MG63 (cell line): ENCODE data around the gene ABCG1. TPM values are rescaled to one million over a fixed set of nuclear protein-coding genes. Genes with fewer than 3 reads are reported as not detected.

Experiments
- DNase-seq: peaks from one replicate; pipeline ENCODE4 v3.0.0-alpha.2; 2020
- H3K27me3 ChIP-seq: fragments of 250-450 bp; sonication (Bioruptor Pico); 2 replicates; pipeline ENCODE4 v1.5.1; 2020; ENCODE audit warnings: mild to moderate bottlenecking, moderate library complexity
- H3K36me3 ChIP-seq: fragments of 250-450 bp; sonication (Bioruptor Pico); 2 replicates; pipeline ENCODE4 v1.5.1; 2020; ENCODE audit warnings: mild to moderate bottlenecking, moderate library complexity
- H3K4me3 ChIP-seq: fragments of 250-450 bp; sonication (Bioruptor Pico); 2 replicates; pipeline ENCODE4 v1.5.1; 2020; ENCODE audit warnings: mild to moderate bottlenecking, moderate library complexity
- H3K9me3 ChIP-seq: fragments of 250-450 bp; sonication (Bioruptor Pico); 2 replicates; pipeline ENCODE4 v1.5.1; 2020; ENCODE audit warnings: mild to moderate bottlenecking, moderate library complexity
- total RNA-seq: library from RNA; depleted of rRNA; stranded (reverse); fragments of >200 nt; shearing (Covaris generic); gene quantifications from 2 replicates; pipeline ENCODE4 v1.2.3, GENCODE V29; 2014; ENCODE audit warnings: low replicate concordance; rRNA removed

The ABCG1 gene
- total RNA-seq, 1 experiment from 2014 or later = 0.82 TPM

DNA sequence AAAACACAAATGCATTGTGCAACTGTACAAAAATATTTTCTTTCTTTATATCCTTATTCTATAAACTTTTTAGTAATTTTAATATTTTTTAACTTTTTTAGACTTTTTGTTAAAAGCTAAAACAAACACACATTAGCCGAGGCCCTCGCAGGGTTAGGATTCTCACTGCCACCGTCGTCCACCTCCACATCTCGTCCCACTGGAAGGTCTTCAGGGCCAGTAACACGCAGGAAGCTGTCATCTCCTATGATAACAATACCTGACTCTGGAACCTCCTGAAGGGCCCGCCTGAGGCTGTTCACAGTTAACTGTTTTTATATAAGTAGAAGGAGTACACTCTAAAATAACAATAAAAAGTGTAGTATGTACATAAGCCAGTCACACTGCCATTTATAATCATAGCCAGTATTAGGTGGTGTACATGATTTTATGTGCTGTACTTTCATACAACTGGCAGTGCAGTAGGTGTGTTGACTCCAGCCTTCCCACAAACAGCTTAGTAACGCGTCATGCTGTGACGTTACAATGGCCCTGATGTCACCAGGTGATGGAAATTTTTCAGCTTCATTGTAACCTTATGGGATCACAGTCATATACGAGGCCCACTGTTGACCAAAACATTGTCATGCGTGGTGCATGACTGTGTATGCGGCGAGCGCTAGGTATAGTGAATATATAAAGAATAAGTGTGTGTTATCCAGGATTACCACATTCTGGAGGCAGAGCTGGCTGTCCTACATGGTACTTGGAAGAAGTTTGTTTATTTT lies 123.0 kb downstream of the ABCG1 start:
- H3K27me3 ChIP-seq = 0 out of 2 replicates have a peak, but pooled peaks cover 2% of the 10 kb centered on the region
- no peak overlapping the region for H3K4me3 ChIP-seq
- no peaks in the 10 kb centered on the region for H3K9me3 ChIP-seq
- no peaks in the 10 kb centered on the region for H3K36me3 ChIP-seq
- no peak for DNase-seq

DNA sequence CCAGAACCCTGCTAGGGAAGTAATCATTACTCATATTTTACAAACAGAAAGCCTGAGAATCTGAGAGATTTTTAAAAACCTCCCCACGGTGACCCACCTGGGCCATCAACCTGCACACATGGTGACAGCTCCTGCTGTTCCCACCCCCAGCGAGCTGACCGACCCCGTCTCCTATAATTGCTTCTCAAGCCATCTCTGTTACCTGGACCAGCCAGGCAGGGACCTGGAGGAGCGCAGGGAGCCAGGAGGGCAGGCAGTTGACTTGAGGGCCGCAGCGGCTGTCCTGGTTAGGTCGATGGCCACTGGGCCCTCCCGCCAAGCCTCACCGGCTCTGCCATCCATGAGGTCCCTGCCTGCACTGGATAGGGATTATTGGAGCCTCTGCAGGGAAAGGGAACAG lies 124.2 kb downstream of the ABCG1 start:
- Histone ChIP-seq H3K9me3 (no peaks in the 10 kb centered on the region), H3K4me3 (no peak overlapping the region), H3K36me3 (no peaks in the 10 kb centered on the region), H3K27me3 (0 out of 2 replicates have a peak, but pooled peaks cover 2% of the 10 kb centered on the region)
- DNase-seq = no peak

DNA sequence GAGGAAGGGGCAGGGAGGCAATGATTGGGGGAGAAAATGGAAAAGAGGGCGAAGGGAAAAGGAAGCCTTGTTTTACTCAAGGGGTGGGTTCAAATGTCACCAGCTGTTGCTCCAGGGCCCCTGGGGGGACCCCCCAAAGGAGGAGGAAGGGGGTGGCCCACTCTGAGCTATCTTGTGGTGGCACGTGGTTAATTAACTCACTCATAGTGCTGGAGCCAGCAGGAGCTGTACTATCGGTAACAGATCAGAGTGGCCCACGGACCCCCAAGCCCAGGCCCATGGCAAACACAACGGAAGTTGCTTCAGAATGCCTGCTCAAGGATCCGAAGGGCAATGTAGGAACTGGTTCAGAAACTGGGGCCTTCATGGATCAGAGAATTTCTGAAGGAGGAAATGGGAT lies 124.6 kb downstream of the ABCG1 start:
- 0 out of 2 replicates have a peak, but pooled peaks cover 2% of the 10 kb centered on the region for H3K27me3 ChIP-seq
- H3K9me3 ChIP-seq = no peaks in the 10 kb centered on the region
- no peaks in the 10 kb centered on the region for H3K36me3 ChIP-seq
- no peak overlapping the region for H3K4me3 ChIP-seq
- DNase-seq = no peak

DNA sequence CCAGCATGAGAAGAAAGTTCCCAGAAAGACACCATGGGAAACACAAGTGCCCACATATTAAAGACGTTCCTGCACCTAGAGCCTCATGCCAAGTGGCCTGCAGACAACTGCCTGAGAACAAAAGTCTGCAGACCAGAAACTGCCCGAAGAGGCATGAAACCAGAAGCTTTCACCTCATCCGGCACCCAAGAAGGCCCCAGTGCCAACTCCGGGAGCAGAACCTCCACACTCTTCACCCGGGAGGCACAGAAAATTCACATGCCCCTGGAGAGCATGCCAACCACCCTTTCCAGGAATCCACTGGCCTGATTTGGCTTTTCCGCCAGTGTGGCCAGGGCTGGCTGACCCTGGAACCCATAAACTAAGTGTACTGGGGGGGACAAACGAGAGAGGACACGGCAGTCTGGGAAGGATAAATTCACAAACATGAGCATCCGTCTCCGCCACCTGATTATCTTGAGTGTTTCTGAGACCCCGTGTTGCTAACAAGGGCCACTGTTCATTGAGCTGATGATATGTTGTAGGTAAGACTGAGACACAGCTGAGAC lies 125.1 kb downstream of the ABCG1 start:
- Histone ChIP-seq H3K4me3 (no peak overlapping the region), H3K27me3 (0 out of 2 replicates have a peak, but pooled peaks cover 2% of the 10 kb centered on the region), H3K36me3 (no peaks in the 10 kb centered on the region), H3K9me3 (no peaks in the 10 kb centered on the region)
- no peak for DNase-seq

DNA sequence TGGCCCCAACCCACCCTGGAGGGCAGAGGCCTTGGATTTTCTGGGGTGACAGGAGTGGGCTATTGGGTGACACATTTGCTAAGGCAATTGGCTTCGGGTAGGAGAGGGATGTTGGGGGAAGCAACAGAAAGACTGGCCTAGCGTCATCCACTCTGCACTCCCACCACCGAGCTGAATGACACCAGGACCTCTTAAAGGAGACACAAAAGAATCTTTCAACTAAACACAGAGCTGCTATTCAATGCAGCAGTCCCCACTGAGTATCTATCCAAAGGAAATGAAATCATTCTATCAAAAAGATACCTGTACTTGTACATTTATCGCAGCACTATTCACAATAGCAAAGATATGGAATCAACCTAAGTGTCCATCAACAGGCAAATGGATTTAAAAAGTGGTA lies 125.7 kb downstream of the ABCG1 start:
- no peaks in the 10 kb centered on the region for H3K9me3 ChIP-seq
- DNase-seq = no peak
- no peak overlapping the region for H3K4me3 ChIP-seq
- no peaks in the 10 kb centered on the region for H3K36me3 ChIP-seq
- H3K27me3 ChIP-seq = 0 out of 2 replicates have a peak, but pooled peaks cover 2% of the 10 kb centered on the region

DNA sequence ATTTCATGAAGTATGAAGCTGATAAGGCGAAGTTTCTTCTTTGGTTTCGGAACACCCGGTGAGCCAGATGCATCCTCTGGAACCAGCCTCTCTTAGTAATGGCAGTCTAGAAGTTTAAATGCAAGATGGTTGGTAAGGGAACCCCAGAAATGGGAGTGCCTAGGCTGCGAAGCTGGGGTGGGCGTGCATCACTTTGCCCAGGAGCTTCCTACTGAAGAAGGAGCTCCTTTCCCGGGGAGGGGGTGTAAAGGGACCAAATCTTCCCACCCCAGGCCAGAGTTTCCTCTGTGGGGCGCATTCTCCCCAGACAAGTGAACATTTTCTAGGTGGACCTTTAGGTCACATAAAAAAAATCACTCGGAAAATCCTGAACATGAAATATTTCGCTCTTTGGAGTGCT lies 127.5 kb downstream of the ABCG1 start:
- no peaks in the 10 kb centered on the region for H3K36me3 ChIP-seq
- H3K4me3 ChIP-seq = no peak overlapping the region
- H3K27me3 ChIP-seq = 0 out of 2 replicates have a peak, but pooled peaks cover 2% of the 10 kb centered on the region
- no peaks in the 10 kb centered on the region for H3K9me3 ChIP-seq
- DNase-seq = no peak

Other genes starting within 250 kb of the ABCG1 start
- gene ZBTB21, start 208.8 kb upstream of the ABCG1 start, total RNA-seq = 5.1 and 13.0 TPM in 2 replicates
- not detected in 2 replicates for gene UMODL1, start 147.8 kb upstream of the ABCG1 start, total RNA-seq
- gene TFF3, start 96.3 kb downstream of the ABCG1 start, total RNA-seq = not detected in 2 replicates
- not detected in 2 replicates for gene TFF2, start 131.9 kb downstream of the ABCG1 start, total RNA-seq
- gene TFF1, start 147.4 kb downstream of the ABCG1 start, total RNA-seq = not detected in 2 replicates
- gene TMPRSS3, start 176.9 kb downstream of the ABCG1 start, total RNA-seq = not detected in 2 replicates
- not detected in 2 replicates for gene UBASH3A, start 184.8 kb downstream of the ABCG1 start, total RNA-seq